Peyer's patch (tissue), 4 donors: ENCODE data around the gene PLEKHH3.

ENCODE experiments used
- POLR2A ChIP-seq, 2 donors: fragments of 450-650 bp; IDR thresholded peaks; one replicate each; pipeline ENCODE4 v1.5.1; 2017; ENCODE audit warnings: antibody characterized with exemption in 2 of 2, mild to moderate bottlenecking in 2 of 2, moderate library complexity in 2 of 2
- TF ChIP-seq, protein P1 (sequence below), 6 experiments: fragments of 450-650 bp in 4 of 6; fragments of 200-600 bp in 2 of 6; sonication (generic) in 1 of 6; IDR thresholded peaks; one replicate each; pipeline ENCODE4 v1.5.1; 2017 to 2019; ENCODE audit warnings: antibody characterized with exemption in 6 of 6, mild to moderate bottlenecking in 3 of 6, moderate library complexity in 1 of 6

DNA sequence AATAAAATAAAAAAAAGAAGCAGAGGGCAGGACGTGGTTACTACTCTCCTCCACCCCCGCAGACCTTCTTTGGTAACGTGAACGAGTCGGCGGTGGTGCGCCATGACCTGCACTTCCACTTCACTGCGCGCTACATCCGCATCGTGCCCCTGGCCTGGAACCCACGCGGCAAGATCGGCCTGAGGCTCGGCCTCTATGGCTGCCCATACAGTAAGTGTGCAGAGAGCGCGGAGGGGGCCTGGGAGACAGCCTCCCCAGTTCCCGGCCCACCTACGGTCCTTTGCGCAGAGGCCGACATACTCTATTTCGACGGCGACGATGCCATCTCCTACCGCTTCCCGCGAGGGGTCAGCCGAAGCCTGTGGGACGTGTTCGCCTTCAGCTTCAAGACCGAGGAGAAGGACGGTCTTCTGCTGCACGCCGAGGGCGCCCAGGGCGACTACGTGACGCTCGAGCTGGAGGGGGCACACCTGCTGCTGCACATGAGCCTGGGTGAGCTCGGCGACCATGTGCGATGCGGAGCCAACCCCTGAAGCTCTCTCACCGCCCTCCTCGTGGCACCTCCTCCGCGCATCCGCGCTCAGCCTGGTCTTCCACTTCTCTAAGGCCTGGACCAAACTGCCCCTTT, 8.2 kb upstream of the PLEKHH3 start:
- no peak for TF ChIP-seq POLR2A (IDR thresholded peaks at IDR 0.05)
- TF ChIP-seq, protein P1, sequence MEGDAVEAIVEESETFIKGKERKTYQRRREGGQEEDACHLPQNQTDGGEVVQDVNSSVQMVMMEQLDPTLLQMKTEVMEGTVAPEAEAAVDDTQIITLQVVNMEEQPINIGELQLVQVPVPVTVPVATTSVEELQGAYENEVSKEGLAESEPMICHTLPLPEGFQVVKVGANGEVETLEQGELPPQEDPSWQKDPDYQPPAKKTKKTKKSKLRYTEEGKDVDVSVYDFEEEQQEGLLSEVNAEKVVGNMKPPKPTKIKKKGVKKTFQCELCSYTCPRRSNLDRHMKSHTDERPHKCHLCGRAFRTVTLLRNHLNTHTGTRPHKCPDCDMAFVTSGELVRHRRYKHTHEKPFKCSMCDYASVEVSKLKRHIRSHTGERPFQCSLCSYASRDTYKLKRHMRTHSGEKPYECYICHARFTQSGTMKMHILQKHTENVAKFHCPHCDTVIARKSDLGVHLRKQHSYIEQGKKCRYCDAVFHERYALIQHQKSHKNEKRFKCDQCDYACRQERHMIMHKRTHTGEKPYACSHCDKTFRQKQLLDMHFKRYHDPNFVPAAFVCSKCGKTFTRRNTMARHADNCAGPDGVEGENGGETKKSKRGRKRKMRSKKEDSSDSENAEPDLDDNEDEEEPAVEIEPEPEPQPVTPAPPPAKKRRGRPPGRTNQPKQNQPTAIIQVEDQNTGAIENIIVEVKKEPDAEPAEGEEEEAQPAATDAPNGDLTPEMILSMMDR (IDR thresholded peaks at IDR 0.05), result no peak
